H1 (cell line): ENCODE measurements around the gene UQCR10. TPM values are rescaled to one million over a fixed set of nuclear protein-coding genes. Genes with fewer than 3 reads are reported as not detected.

Experiments
- GABPA ChIP-seq: IDR thresholded peaks from 2 replicates; pipeline ENCODE4 v1.6.1; 2011; ENCODE audit warnings: mild to moderate bottlenecking, low read length, moderate library complexity, borderline replicate concordance; ENCODE audit not compliant: insufficient read depth
- HDAC2 ChIP-seq, 2 experiments: fragments of 300-600 bp in 1 of 2; sonication (generic) in 1 of 2; IDR thresholded peaks; 2 replicates each; pipeline ENCODE4 v1.6.1; 2011 to 2012; ENCODE audit warnings: low read depth in 2 of 2, low read length in 2 of 2, mild to moderate bottlenecking in 2 of 2, moderate library complexity in 2 of 2, borderline replicate concordance in 1 of 2, inconsistent platforms in 1 of 2
- KDM1A ChIP-seq: fragments of 200-600, 300-600 bp; sonication (generic); IDR thresholded peaks from 2 replicates; pipeline ENCODE4 v1.7.1; 2016; ENCODE audit warnings: mild to moderate bottlenecking, low read length, borderline replicate concordance
- POLR2A ChIP-seq, 2 experiments: IDR thresholded peaks; 1 replicate in 1 of 2; 2 replicates in 1 of 2; pipeline ENCODE4 v1.6.1; 2011; ENCODE audit warnings: low read depth in 2 of 2, low read length in 2 of 2, mild to moderate bottlenecking in 2 of 2; ENCODE audit errors: control extremely low read depth in 1 of 2
- ZNF274 ChIP-seq: IDR thresholded peaks from 2 replicates; pipeline ENCODE4 v1.7.0; 2012; ENCODE audit warnings: low read length, borderline replicate concordance; ENCODE audit errors: extremely low read depth
- polyA plus RNA-seq, 7 experiments: library from polyadenylated mRNA; depleted of rRNA in 3 of 7; stranded (reverse) in 5 of 7; unstranded in 2 of 7; fragments of >200 nt in 5 of 7; fragments of 200-250 nt in 2 of 7; gene quantifications; 1 replicate in 5 of 7; 2 replicates in 1 of 7; 4 replicates in 1 of 7; pipeline versions ENCODE4 v1.2.1 to v1.2.3, GENCODE V29; 2011 to 2013; ENCODE audit warnings: missing spikeins in 2 of 7, mixed read lengths in 2 of 7
- total RNA-seq: library from RNA; stranded (reverse); fragmentation: NEBNext Ultra II Directional; extraction: Animal tissue kit (Norgen Biotek cat#: 25700); gene quantifications from 2 replicates; pipeline ENCODE4 v1.2.1, GENCODE V29; 2021
- TF ChIP-seq, protein P1 (sequence below), 3 experiments: IDR thresholded peaks; 1 replicate in 2 of 3; 2 replicates in 1 of 3; pipeline versions ENCODE4 v1.5.1 to v1.6.1; 2011; ENCODE audit warnings: low read length in 3 of 3, mild to moderate bottlenecking in 3 of 3, inconsistent platforms in 2 of 3, low read depth in 1 of 3, moderate library complexity in 1 of 3; ENCODE audit not compliant: insufficient read depth in 1 of 3; ENCODE audit errors: control extremely low read depth in 1 of 3

The UQCR10 gene
- total and polyA plus RNA-seq, 2 of the 8 experiments (the other 6 are each of a cell fraction or from before 2014, with no cell fraction given): 102 to 260 TPM

DNA sequence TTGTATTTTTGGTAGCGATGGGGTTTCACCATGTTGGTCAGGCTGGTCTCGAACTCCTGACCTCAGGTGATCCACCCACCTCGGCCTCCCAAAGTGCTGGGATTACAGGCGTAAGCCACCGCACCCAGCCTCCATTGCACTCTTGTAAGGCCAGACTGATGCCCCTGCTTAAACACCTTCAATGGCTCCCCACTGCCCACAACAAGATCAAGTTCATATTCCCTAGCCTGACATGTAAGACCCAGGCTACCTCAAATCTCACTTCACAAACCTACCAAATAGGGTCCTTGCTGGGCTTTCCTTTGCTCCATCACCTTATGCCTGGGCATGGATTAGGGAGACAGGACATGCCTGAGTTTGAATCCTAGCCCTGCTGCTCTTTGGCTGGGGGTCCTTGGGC, 13.1 kb downstream of the UQCR10 start (continued):
- TF ChIP-seq HDAC2 (IDR thresholded peaks at IDR 0.05; ENCODE audit: borderline replicate concordance in 1 of 2, low read depth in 2 of 2, low read length in 2 of 2) (no peak), GABPA (no peak), KDM1A (no peak), ZNF274 (no peak), POLR2A (IDR thresholded peaks at IDR 0.05; ENCODE audit: control extremely low read depth in 1 of 2, low read depth in 2 of 2, low read length in 2 of 2) (no peak)
- TF ChIP-seq, protein P1, sequence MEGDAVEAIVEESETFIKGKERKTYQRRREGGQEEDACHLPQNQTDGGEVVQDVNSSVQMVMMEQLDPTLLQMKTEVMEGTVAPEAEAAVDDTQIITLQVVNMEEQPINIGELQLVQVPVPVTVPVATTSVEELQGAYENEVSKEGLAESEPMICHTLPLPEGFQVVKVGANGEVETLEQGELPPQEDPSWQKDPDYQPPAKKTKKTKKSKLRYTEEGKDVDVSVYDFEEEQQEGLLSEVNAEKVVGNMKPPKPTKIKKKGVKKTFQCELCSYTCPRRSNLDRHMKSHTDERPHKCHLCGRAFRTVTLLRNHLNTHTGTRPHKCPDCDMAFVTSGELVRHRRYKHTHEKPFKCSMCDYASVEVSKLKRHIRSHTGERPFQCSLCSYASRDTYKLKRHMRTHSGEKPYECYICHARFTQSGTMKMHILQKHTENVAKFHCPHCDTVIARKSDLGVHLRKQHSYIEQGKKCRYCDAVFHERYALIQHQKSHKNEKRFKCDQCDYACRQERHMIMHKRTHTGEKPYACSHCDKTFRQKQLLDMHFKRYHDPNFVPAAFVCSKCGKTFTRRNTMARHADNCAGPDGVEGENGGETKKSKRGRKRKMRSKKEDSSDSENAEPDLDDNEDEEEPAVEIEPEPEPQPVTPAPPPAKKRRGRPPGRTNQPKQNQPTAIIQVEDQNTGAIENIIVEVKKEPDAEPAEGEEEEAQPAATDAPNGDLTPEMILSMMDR (IDR thresholded peaks at IDR 0.05; ENCODE audit: control extremely low read depth in 1 of 3, insufficient read depth in 1 of 3, low read depth in 1 of 3, low read length in 3 of 3): no peak
- TF ChIP-seq, all 59 proteins: peak for 0
